HG03175 (cell line): Measurements from ENCODE around the gene OR13C5.
"Not testable (repeated sequence)": the region's sequence is repeated elsewhere in the genome, so short reads cannot be mapped to it uniquely, and the experiment has no call there.

Experiments
- ATAC-seq: cut with Tn5 transposase; IDR thresholded peaks from one replicate; pipeline ENCODE4 v1.9.1; 2021; ENCODE audit warnings: mild to moderate bottlenecking, moderate library complexity; ENCODE audit not compliant: unreplicated experiment

Gene OR13C5, protein sequence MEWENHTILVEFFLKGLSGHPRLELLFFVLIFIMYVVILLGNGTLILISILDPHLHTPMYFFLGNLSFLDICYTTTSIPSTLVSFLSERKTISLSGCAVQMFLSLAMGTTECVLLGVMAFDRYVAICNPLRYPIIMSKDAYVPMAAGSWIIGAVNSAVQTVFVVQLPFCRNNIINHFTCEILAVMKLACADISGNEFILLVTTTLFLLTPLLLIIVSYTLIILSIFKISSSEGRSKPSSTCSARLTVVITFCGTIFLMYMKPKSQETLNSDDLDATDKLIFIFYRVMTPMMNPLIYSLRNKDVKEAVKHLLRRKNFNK

GRCh38 chr9:104599313-104599712 lies at the start of gene OR13C5:
OR13C5 (minus strand) TSS chr9:104599413; CDS start chr9:104599413, 0 bp downstream.
- ATAC-seq, result not testable (repeated sequence)

- no peak for ATAC-seq
Measured at GRCh38 chr9:104635456-104635855, 36.2 kb upstream of the OR13C5 start.

DNA sequence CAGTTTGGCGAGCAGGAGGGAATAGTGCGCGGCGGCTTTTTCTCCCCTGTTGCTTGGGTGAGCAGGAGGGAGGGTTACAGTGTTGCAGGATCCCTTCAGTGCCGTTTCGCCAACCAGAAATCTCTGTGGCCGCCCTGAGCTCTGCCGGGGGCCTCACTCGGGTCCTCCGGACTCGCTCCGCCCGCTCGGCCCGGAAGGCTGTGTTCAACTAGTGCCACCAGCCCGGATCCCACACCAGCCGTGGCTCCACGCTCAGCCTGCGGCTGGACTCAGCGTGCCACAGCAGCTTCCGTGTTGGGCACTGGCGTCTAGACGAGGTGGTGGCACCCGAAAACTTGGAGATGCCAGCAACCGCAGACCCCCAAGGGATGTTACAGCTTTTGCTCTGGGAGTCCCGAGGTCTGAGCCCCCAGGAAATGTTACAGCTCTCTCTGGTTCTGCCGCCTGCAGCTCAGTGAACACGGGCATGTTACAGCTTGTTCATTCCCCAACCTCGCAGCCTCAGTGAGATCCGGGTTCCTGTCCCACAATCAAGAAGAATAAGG lies 34.8 kb upstream of the OR13C5 start:
- no peak for ATAC-seq

DNA sequence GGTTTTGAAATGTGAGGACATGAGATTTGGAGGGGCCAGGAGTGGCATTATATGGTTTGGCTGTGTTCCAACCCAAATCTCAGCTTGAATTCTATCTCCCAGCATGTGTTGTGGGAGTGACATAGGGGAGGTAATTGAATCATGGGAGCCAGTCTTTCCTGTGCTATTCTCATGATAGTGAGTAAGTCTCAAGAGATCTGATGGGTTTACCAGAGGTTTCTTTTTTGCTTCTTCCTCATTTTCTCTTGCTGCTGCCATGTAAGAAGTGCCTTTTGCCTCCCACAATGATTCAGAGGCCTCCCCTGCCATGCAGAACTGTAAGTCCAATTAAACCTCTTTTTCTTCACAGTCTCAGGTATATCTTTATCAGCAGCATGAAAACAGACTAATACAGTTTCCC lies 26.8 kb upstream of the OR13C5 start:
- not testable (repeated sequence) for ATAC-seq

DNA sequence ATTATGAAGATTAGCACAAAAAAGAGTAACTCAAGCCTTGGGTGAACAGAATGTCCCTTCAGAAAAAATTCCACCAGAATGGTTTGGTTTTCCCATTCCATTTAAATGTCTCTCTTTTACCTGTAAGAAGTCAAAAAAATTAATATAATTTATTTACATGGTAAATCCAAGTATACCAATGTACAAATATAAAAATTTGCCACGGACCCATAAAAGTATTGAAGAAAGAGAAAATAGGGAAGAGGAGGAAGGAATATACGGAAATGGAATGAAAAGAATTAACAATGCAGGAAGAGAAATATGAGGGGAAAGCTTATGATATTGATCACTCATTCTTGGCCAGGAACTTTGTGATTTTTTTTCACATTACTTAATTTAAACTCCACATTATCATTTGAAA lies 18.9 kb upstream of the OR13C5 start, which contains the start of gene OR13C9:
Gene OR13C9, minus strand, starts transcription at position 101 of the 400 bp plus-strand sequence. Its CDS starts 0 bp downstream, at position 101.
- ATAC-seq, result no peak

GRCh38 chr9:104617418-104617817 lies 18.2 kb upstream of the OR13C5 start:
- ATAC-seq, result no peak

DNA sequence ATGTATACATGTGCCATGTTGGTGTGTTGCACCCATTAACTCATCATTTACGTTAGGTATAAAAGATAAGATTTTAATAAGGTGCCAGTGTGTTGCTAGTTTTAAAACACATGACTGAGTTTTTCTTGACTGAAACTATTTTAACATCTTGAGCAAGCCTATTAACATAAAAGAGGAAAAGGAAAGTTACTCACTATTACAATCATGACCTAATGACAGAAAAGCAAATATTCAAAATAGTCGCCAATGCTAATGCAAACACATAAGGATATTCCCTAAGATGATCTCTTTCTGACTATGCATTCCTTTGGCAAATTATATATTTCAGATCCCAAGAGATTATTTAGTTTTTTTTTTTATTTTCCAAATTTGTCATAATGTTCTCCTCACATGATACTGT lies 12.0 kb upstream of the OR13C5 start:
- no peak for ATAC-seq

DNA sequence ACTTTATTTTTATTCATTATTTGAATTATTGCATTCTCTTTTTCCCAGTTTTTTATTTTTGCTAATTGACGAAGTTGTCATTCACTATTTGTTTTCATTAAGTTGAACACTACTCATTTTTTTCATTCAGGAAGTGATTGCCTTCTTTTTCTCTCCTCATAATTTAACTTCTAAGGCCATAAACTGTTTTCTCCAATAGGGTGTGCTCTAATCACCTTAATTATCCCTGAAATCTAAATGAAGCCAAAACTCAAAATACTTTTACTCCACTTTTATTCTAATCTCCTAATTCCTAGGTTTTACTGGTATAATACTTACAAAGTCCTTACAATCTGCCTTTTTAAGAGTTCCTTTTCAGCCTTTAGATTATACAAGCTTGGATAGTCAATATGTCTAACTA lies 9.1 kb upstream of the OR13C5 start:
- ATAC-seq, result no peak

GRCh38 chr9:104606152-104606551 lies 6.9 kb upstream of the OR13C5 start:
- ATAC-seq, result no peak

- not testable (repeated sequence) for ATAC-seq
Measured at GRCh38 chr9:104605527-104605926, 6.3 kb upstream of the OR13C5 start, which contains the start of gene OR13C2. OR13C2 (minus strand) TSS chr9:104605627; CDS start chr9:104605627, 0 bp downstream.

DNA sequence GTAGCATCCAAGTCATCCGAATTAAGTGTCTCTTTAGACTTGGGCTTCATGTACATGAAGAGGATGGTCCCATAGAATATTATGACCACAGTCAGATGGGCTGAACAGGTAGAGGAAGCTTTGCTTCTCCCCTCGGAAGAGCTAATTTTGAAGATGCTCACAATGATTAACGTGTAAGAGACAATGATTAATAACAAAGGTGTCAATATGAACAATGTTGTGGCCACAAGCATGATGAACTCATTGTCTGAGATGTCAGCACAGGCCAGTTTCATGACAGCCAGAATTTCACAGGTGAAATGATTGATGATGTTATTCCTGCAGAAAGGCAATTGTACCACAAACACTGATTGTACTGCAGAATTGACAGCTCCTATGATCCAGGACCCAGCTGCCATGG lies 5.6 kb upstream of the OR13C5 start:
- ATAC-seq, result peak; percentile 62

GRCh38 chr9:104598749-104599148 lies 464 bp downstream of the OR13C5 start:
- ATAC-seq, result not testable (repeated sequence)

DNA sequence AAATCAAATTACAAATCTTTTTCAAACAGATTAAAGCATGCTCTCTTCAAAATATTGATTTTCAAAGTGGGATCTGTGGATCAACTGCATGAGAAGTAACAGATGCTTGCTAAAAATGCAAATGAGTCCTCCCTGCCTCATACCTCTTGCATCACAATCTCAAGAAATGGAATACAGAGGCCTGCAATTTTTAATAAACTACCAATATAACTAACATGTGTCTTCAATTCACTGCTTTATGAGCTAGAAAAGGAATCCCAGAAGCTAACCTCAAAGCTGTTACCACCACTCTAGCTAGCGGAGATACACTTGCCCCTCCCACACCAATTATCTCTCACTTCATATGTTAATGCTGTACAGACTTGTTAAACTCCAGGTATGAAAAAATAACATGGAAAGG lies 9.6 kb downstream of the OR13C5 start:
- ATAC-seq, result no peak

GRCh38 chr9:104586496-104587180 lies 12.6 kb downstream of the OR13C5 start:
- ATAC-seq, result no peak

- ATAC-seq, result no peak
Measured at GRCh38 chr9:104580562-104580961, 18.7 kb downstream of the OR13C5 start.

GRCh38 chr9:104577263-104577662 lies 21.9 kb downstream of the OR13C5 start:
- no peak for ATAC-seq

DNA sequence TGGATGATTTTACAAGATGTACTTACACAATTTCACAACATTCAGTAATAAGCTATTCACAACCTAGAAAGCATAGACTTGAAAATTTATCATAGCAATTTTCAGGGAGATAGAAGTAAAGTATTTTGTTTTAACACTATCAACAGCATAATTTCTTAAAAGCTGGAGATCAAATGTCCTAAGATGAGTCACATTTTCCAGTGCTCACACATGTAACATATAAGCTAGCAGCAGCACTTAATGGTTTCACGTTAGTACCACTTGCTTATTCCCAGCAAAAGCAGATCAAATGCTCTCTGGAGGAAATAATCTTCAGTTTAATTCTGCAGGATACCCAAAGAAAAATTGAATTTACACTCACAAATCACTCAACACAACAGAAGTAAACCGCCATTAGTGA lies 23.8 kb downstream of the OR13C5 start:
- no peak for ATAC-seq

DNA sequence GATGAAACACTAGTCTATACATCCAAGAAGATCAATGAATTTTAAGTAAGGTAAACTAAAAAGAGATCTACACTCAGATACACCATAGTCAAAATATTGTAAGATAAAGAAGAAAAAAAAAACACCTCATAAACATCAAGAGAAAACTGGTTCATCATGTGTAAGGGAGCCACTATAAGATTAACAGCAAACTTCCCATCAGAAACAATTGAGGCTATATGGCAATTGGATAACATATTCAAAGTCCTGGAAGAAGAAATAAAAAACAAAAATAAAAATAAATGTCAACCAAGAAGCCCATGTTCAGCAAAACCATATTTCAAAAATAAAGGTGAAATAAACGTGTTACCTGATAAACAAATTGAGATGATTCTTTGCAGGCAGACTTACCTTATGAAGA lies 26.6 kb downstream of the OR13C5 start:
- ATAC-seq, result no peak

DNA sequence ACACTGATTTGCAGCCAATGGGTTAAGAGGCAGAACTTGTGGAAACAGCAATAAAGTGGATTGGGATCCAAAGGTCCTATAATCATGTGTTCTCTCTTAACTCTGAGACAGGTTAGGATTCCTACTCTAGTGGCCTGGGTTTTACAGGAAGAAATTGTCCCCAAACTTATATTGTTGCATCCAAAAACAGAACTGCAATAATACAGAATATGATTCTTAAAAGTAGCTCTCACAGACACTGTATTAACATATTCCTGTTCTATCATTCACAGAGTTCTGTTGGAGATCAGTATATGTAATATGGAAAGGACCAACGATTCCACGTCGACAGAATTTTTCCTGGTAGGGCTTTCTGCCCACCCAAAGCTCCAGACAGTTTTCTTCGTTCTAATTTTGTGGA lies 30.3 kb downstream of the OR13C5 start, which contains the start of gene OR13C8:
Gene OR13C8, plus strand, starts transcription at position 301 of the 400 bp plus-strand sequence. Its CDS starts 0 bp downstream, at position 301.
- no peak for ATAC-seq

- ATAC-seq, result no peak
Measured at GRCh38 chr9:104564358-104564757, 34.9 kb downstream of the OR13C5 start.

- ATAC-seq, result no peak
Measured at GRCh38 chr9:104556830-104557634, 42.2 kb downstream of the OR13C5 start.
